ENCODE results near the gene KDM6B.

KDM6B gene

GRCh38 chr17:7851438-7852261 lies 17.6 kb downstream of the KDM6B start:
- DNase-seq (ENCODE audit: low spot score), result peak; percentile 92
- in situ Hi-C loops (cut with MboI; ENCODE audit: low pct_unique_long_range_greater_than_20kb, low sequenced_read_pairs, unreplicated experiment), result no loop called here
- TF ChIP-seq, protein P1, sequence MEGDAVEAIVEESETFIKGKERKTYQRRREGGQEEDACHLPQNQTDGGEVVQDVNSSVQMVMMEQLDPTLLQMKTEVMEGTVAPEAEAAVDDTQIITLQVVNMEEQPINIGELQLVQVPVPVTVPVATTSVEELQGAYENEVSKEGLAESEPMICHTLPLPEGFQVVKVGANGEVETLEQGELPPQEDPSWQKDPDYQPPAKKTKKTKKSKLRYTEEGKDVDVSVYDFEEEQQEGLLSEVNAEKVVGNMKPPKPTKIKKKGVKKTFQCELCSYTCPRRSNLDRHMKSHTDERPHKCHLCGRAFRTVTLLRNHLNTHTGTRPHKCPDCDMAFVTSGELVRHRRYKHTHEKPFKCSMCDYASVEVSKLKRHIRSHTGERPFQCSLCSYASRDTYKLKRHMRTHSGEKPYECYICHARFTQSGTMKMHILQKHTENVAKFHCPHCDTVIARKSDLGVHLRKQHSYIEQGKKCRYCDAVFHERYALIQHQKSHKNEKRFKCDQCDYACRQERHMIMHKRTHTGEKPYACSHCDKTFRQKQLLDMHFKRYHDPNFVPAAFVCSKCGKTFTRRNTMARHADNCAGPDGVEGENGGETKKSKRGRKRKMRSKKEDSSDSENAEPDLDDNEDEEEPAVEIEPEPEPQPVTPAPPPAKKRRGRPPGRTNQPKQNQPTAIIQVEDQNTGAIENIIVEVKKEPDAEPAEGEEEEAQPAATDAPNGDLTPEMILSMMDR (IDR thresholded peaks at IDR 0.05; ENCODE audit: extremely low read depth, insufficient read depth, missing control alignments), result peak; percentile 88

DNA sequence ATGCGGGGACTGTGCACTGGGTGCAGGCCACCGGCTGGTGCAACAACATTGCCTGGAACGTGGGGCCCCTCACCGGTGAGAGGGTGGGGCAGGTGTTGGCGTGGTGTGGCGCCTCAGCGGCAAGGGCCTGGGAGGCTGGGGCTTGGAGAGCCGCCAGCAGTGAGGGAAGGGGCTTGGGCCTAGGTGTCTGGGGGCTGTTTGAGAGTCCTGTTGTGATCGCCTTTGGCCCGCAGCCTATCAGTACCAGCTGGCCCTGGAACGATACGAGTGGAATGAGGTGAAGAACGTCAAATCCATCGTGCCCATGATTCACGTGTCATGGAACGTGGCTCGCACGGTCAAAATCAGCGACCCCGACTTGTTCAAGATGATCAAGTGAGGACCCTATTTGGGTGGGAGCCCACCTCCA lies 18.2 kb downstream of the KDM6B start:
- TF ChIP-seq, protein P1 (IDR thresholded peaks at IDR 0.05; ENCODE audit: extremely low read depth, insufficient read depth, missing control alignments), result no peak
- in situ Hi-C loops (cut with MboI; ENCODE audit: low pct_unique_long_range_greater_than_20kb, low sequenced_read_pairs, unreplicated experiment), result no loop called here
- no peak for DNase-seq (ENCODE audit: low spot score)

DNA sequence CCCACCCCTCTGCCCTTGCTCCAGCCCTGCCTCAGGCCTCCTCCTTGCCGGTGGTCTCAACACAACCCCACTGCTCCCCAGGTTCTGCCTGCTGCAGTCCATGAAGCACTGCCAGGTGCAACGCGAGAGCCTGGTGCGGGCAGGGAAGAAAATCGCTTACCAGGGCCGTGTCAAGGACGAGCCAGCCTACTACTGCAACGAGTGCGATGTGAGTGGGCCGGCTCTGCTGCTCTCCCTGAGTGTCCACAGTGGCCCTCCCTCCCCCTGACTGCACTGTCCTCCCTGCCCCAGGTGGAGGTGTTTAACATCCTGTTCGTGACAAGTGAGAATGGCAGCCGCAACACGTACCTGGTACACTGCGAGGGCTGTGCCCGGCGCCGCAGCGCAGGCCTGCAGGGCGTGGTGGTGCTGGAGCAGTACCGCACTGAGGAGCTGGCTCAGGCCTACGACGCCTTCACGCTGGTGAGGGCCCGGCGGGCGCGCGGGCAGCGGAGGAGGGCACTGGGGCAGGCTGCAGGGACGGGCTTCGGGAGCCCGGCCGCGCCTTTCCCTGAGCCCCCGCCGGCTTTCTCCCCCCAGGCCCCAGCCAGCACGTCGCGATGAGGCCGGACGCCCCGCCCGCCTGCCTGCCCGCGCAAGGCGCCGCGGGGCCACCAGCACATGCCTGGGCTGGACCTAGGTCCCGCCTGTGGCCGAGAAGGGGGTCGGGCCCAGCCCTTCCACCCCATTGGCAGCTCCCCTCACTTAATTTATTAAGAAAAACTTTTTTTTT lies 19.1 kb downstream of the KDM6B start:
- in situ Hi-C loops (cut with MboI; ENCODE audit: low pct_unique_long_range_greater_than_20kb, low sequenced_read_pairs, unreplicated experiment), result no loop called here
- no peak for DNase-seq (ENCODE audit: low spot score)
- TF ChIP-seq, protein P1 (IDR thresholded peaks at IDR 0.05; ENCODE audit: extremely low read depth, insufficient read depth, missing control alignments), result no peak

DNA sequence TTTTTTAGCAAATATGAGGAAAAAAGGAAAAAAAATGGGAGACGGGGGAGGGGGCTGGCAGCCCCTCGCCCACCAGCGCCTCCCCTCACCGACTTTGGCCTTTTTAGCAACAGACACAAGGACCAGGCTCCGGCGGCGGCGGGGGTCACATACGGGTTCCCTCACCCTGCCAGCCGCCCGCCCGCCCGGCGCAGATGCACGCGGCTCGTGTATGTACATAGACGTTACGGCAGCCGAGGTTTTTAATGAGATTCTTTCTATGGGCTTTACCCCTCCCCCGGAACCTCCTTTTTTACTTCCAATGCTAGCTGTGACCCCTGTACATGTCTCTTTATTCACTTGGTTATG lies 19.6 kb downstream of the KDM6B start:
- TF ChIP-seq, protein P1 (IDR thresholded peaks at IDR 0.05; ENCODE audit: extremely low read depth, insufficient read depth, missing control alignments), result no peak
- in situ Hi-C loops (cut with MboI; ENCODE audit: low pct_unique_long_range_greater_than_20kb, low sequenced_read_pairs, unreplicated experiment), result no loop called here

GRCh38 chr17:7854078-7854777 lies 20.2 kb downstream of the KDM6B start:
- TF ChIP-seq, protein P1 (IDR thresholded peaks at IDR 0.05; ENCODE audit: extremely low read depth, insufficient read depth, missing control alignments), result no peak
- DNase-seq (ENCODE audit: low spot score), result no peak
- in situ Hi-C loops (cut with MboI; ENCODE audit: low pct_unique_long_range_greater_than_20kb, low sequenced_read_pairs, unreplicated experiment), result no loop called here

More for the DNA sequence above, 19.6 kb downstream of the KDM6B start:
- no peak for DNase-seq (ENCODE audit: low spot score)

GRCh38 chr17:7854851-7855659 lies 21.0 kb downstream of the KDM6B start, which contains the start of gene TMEM88:
Gene TMEM88, plus strand, starts transcription at chr17:7855066. Its CDS starts 9 bp downstream, at chr17:7855075.
- in situ Hi-C loops (cut with MboI; ENCODE audit: low pct_unique_long_range_greater_than_20kb, low sequenced_read_pairs, unreplicated experiment), result no loop called here
- TF ChIP-seq, protein P1 (IDR thresholded peaks at IDR 0.05; ENCODE audit: extremely low read depth, insufficient read depth, missing control alignments), result no peak
- DNase-seq (ENCODE audit: low spot score), result no peak
